ENCODE results near the gene TPP1. TPM values are rescaled to one million over a fixed set of nuclear protein-coding genes. Genes with fewer than 3 reads are reported as not detected.

TPP1 gene
- total RNA-seq, 1 donor from 2014 or later = 72.4 TPM

- DNase-seq (ENCODE audit: low read depth) = no peak
- Histone ChIP-seq H3K4me3 (ENCODE audit: low read depth, low read length) (no peak overlapping the region), H3K27me3 (ENCODE audit: control insufficient read depth, insufficient read depth, low read length) (no peaks in the 10 kb centered on the region), H3K36me3 (ENCODE audit: control insufficient read depth, insufficient read depth, low read length) (peaks cover 4% of the 10 kb centered on the region)
- no peak for TF ChIP-seq CTCF (IDR thresholded peaks at IDR 0.05; ENCODE audit: insufficient read depth, low read length, poor library complexity, severe bottlenecking)
Observed at GRCh38 chr11:6613496-6613895, 5.7 kb downstream of the TPP1 start.

DNA sequence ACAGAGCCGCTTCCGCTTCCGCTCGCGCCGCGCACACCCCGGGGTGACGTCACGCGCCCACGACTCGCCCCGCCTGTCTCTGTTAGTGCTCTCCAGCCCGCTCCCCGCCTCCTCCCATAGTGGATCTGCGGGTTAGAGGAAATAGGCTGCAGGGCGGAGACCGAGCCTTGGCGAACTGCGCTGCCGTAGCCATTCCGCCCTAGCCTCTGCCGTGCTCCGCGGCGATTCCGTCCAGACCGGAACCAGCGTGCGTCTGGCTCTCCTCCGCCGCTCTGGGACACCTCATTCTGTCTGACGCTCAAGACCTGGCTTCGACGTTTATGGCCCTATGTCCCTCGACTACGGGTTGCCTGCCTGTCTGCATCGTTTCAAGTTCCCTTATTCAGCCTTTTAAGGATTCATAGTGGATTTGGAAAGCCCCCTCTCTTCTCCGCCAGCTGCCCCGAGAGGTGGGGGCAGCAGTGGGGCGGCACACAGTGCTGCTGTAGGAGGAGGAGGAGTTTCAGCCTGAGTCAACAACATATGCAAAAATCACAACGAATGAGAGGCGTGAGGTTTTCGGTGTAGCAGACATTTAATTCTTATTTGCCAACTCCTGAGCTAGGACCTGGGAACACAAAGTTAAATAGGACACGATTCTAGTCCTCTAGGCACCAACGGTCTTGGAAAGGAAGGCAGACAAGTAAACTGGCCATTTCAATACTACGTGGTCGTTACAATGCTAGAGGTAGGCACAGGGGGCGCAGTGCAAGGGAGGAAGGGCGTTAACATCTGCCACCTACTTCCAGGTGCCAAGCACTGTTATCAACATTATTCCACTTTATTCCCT is 6.8 kb downstream of the TPP1 start, which contains the start of gene TAF10:
TSS of gene TAF10 (minus strand) at position 4 of the 829 bp plus-strand sequence. CDS start 27 bp downstream, outside the sequence.
- no peaks in the 10 kb centered on the region for H3K27me3 ChIP-seq (ENCODE audit: control insufficient read depth, insufficient read depth, low read length)
- DNase-seq (ENCODE audit: low read depth) = peak; percentile 79
- TF ChIP-seq CTCF (IDR thresholded peaks at IDR 0.05; ENCODE audit: insufficient read depth, low read length, poor library complexity, severe bottlenecking) = peak; percentile 65
- peaks cover 7% of the 10 kb centered on the region for H3K36me3 ChIP-seq (ENCODE audit: control insufficient read depth, insufficient read depth, low read length)
- H3K4me3 ChIP-seq (ENCODE audit: low read depth, low read length) = peak within 1 kb of the TSS; percentile 85

DNA sequence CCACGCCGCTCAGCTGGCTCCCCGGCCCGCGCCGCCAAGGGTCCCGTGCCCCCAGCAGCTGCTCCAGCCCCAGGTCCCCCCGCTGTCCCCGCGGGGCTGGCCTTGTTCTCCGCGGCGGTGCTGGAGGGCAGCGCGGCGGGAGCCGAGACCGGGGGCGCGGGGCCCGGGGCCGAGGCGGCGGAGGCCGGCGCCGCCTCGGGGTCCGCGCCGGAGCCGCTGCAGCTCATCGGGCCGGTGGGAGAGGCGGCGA is 7.3 kb downstream of the TPP1 start:
- H3K4me3 ChIP-seq (ENCODE audit: low read depth, low read length) = peak overlapping the region; percentile 85
- no peaks in the 10 kb centered on the region for H3K27me3 ChIP-seq (ENCODE audit: control insufficient read depth, insufficient read depth, low read length)
- H3K36me3 ChIP-seq (ENCODE audit: control insufficient read depth, insufficient read depth, low read length) = peaks cover 7% of the 10 kb centered on the region
- DNase-seq (ENCODE audit: low read depth) = no peak
- TF ChIP-seq CTCF (IDR thresholded peaks at IDR 0.05; ENCODE audit: insufficient read depth, low read length, poor library complexity, severe bottlenecking) = no peak

DNA sequence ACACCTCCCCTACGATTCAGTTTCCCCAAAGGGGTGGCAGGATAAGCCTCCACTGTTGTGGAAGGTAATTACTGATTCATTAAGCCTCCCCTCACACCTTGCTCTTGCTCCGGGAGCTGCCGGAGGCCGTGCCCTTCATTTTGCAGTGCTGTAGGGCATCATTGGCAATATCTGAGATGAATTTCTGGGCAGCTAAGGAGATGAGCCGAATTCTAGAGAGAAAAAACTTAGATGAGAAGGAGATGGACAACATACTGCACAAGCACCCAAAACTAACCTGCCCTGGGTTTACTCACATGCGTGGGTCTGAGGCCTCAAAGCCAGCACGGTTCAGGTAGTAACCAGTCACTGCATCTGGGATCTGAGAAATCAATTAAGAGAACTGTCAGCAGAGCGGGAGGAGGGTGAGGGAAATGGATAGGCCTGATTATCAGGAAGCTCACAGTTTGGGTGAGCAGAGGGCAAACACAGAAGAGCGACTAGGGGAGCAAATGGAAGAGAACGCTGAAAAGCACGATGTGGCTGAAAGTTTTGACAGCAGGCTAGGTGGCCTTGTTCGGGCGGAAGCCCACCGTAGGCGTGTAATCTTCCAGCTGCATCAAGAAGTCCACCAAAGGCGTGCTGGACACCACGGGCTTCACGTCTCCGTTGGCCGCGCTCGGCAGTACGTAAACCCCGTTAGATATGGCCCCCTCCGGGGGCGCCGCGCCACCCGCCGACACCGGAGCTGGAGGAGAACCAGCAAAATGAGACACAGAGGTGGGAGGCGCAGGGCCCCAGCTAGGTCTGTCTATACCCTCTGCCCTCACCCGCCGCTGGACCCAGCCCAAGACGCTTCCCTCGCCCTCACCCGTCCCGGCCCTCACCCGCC is 7.9 kb downstream of the TPP1 start:
- H3K36me3 ChIP-seq (ENCODE audit: control insufficient read depth, insufficient read depth, low read length) = peaks cover 7% of the 10 kb centered on the region
- DNase-seq (ENCODE audit: low read depth) = no peak
- H3K27me3 ChIP-seq (ENCODE audit: control insufficient read depth, insufficient read depth, low read length) = no peaks in the 10 kb centered on the region

DNA sequence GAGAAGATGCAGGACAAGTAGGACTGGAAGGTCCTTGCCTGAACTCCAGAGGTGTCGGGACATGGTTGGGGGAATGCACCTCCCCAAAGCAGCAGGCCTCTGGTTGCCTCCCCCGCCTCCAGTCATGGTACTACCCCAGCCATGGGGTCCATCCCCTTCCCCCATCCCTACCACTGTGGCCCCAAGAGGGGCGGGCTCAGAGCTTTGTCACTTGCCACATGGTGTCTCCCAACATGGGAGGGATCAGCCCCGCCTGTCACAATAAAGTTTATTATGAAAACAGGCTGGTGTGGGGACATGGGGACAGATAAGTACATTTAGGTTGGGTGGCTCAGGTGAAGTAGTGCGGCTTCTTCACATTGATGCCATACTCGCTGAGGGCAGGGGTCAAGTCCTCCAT is 8.6 kb downstream of the TPP1 start:
- DNase-seq (ENCODE audit: low read depth) = no peak
- Histone ChIP-seq H3K4me3 (ENCODE audit: low read depth, low read length) (no peak overlapping the region), H3K36me3 (ENCODE audit: control insufficient read depth, insufficient read depth, low read length) (peaks cover 6% of the 10 kb centered on the region), H3K27me3 (ENCODE audit: control insufficient read depth, insufficient read depth, low read length) (no peaks in the 10 kb centered on the region)
- no peak for TF ChIP-seq CTCF (IDR thresholded peaks at IDR 0.05; ENCODE audit: insufficient read depth, low read length, poor library complexity, severe bottlenecking)

More for the DNA sequence above, 7.9 kb downstream of the TPP1 start:
- TF ChIP-seq CTCF (IDR thresholded peaks at IDR 0.05; ENCODE audit: insufficient read depth, low read length, poor library complexity, severe bottlenecking) = no peak
- H3K4me3 ChIP-seq (ENCODE audit: low read depth, low read length) = peak overlapping the region; percentile 85
